ENCODE results near the gene POLDIP3.
A peak's percentile ranks its signal among the peaks of the same experiment; 100 is the strongest.

Gene POLDIP3

GRCh38 chr22:42614312-42615091 lies at the start of gene POLDIP3:
POLDIP3 (minus strand) TSS chr22:42614883; CDS start chr22:42614857, 26 bp downstream.
- TF ChIP-seq CTCF (conservative IDR thresholded peaks at IDR 0.05; ENCODE audit: low read depth) = no peak
- POLR2A ChIA-PET (ENCODE audit: low non-redundant PET) = interaction anchor here (0.6 kb wide), 3 partner anchors 54 to 538 kb away, joined by 3 to 4 read pairs (median 3); no protein-coding TSS in a partner anchor
- CTCF ChIA-PET = interaction anchor here (0.6 to 0.8 kb wide), 3 partner anchors 33 to 268 kb away, joined by 3 to 5 read pairs (median 3); no protein-coding TSS in a partner anchor
- peak; percentile 87 for DNase-seq (ENCODE audit: low spot score)
- peak within 1 kb of the TSS; percentile 100 for H3K27ac ChIP-seq

- peak overlapping the region; percentile 67 for H3K27ac ChIP-seq
- DNase-seq (ENCODE audit: low spot score) = peak; percentile 61
- peak; percentile 82 for TF ChIP-seq CTCF (conservative IDR thresholded peaks at IDR 0.05; ENCODE audit: low read depth)
- POLR2A ChIA-PET (ENCODE audit: low non-redundant PET) = no interaction called here
- CTCF ChIA-PET = no interaction called here
Observed at GRCh38 chr22:42661985-42662831, 47.5 kb upstream of the POLDIP3 start.

GRCh38 chr22:42656578-42656977 lies 41.9 kb upstream of the POLDIP3 start:
- no peak for DNase-seq (ENCODE audit: low spot score)
- no peak for TF ChIP-seq CTCF (conservative IDR thresholded peaks at IDR 0.05; ENCODE audit: low read depth)
- ChIA-PET CTCF (no interaction called here), POLR2A (ENCODE audit: low non-redundant PET) (no interaction called here)
- no peak overlapping the region for H3K27ac ChIP-seq

- H3K27ac ChIP-seq = peak overlapping the region; percentile 3; the same call in 1 of the 2 replicates
- ChIA-PET CTCF (interaction anchor here (0.7 kb wide), 1 partner anchor 125 kb away, joined by 4 read pairs; no protein-coding TSS in a partner anchor), POLR2A (ENCODE audit: low non-redundant PET) (no interaction called here)
- TF ChIP-seq CTCF (conservative IDR thresholded peaks at IDR 0.05; ENCODE audit: low read depth) = no peak
- DNase-seq (ENCODE audit: low spot score) = no peak
Observed at GRCh38 chr22:42655693-42656092, 41.0 kb upstream of the POLDIP3 start.

- TF ChIP-seq CTCF (conservative IDR thresholded peaks at IDR 0.05; ENCODE audit: low read depth) = no peak
- ChIA-PET CTCF (interaction anchor here (0.5 to 0.7 kb wide), 3 partner anchors 9 to 141 kb away, joined by 3 to 4 read pairs (median 3); no protein-coding TSS in a partner anchor), POLR2A (ENCODE audit: low non-redundant PET) (no interaction called here)
- no peak overlapping the region; the same call in 1 of the 2 replicates for H3K27ac ChIP-seq
- no peak for DNase-seq (ENCODE audit: low spot score)
Observed at GRCh38 chr22:42654436-42655073, 39.9 kb upstream of the POLDIP3 start.

GRCh38 chr22:42653999-42654398 lies 39.3 kb upstream of the POLDIP3 start:
- ChIA-PET CTCF (interaction anchor here (0.7 kb wide), 1 partner anchor 142 kb away, joined by 3 read pairs; no protein-coding TSS in a partner anchor), POLR2A (ENCODE audit: low non-redundant PET) (no interaction called here)
- DNase-seq (ENCODE audit: low spot score) = no peak
- H3K27ac ChIP-seq = no peak overlapping the region
- no peak for TF ChIP-seq CTCF (conservative IDR thresholded peaks at IDR 0.05; ENCODE audit: low read depth)
